HepG2 (cell line): Measurements from ENCODE around the gene AP5Z1. TPM values are rescaled to one million over a fixed set of nuclear protein-coding genes. Genes with fewer than 3 reads are reported as not detected.

Experiments used
- AGO2 ChIP-seq: fragments of 200-400 bp; formaldehyde crosslinking; optimal IDR thresholded peaks from 2 replicates; pipeline ENCODE3; 2017; ENCODE audit warnings: mild to moderate bottlenecking, low read depth, low read length, moderate library complexity
- CENPX ChIP-seq: sonication (generic); formaldehyde crosslinking; IDR thresholded peaks from 2 replicates; pipeline ENCODE4 v1.9.0; 2021; ENCODE audit warnings: mild to moderate bottlenecking, missing genetic modification reagents, moderate library complexity
- GLI4 ChIP-seq: sonication (generic); formaldehyde crosslinking; IDR thresholded peaks from 2 replicates; pipeline ENCODE4 v1.5.1; 2020; ENCODE audit warnings: missing genetic modification reagents, mild to moderate bottlenecking, moderate library complexity, borderline replicate concordance
- HES4 ChIP-seq: sonication (generic); formaldehyde crosslinking; IDR thresholded peaks from 2 replicates; pipeline ENCODE4 v1.9.0; 2021; ENCODE audit warnings: mild to moderate bottlenecking, missing genetic modification reagents, borderline replicate concordance
- MAZ ChIP-seq, 2 experiments: sonication (generic) in 1 of 2; formaldehyde crosslinking in 1 of 2; IDR thresholded peaks; 2 replicates each; pipeline versions ENCODE4 v1.5.0 to v1.6.1; 2012 to 2020; ENCODE audit warnings: low read depth in 2 of 2, mild to moderate bottlenecking in 2 of 2, borderline replicate concordance in 1 of 2, improper control_type of control experiment in 1 of 2, low read length in 1 of 2, missing genetic modification reagents in 1 of 2, moderate library complexity in 1 of 2
- MBNL3 ChIP-seq: fragments of 250-450 bp; sonication (Bioruptor Pico); conservative IDR thresholded peaks from 2 replicates; pipeline ENCODE4 v1.8.0; 2022; ENCODE audit warnings: mild to moderate bottlenecking, inconsistent platforms
- MYNN ChIP-seq: sonication (generic); formaldehyde crosslinking; IDR thresholded peaks from 2 replicates; pipeline ENCODE4 v1.4.0; 2020; ENCODE audit warnings: mild to moderate bottlenecking, low read depth, missing genetic modification reagents
- PAWR ChIP-seq: sonication (generic); formaldehyde crosslinking; IDR thresholded peaks from 2 replicates; pipeline ENCODE4 v1.4.0; 2020; ENCODE audit warnings: missing genetic modification reagents, mild to moderate bottlenecking, borderline replicate concordance
- PAX8 ChIP-seq: sonication (generic); formaldehyde crosslinking; IDR thresholded peaks from 2 replicates; pipeline ENCODE4 v1.8.0; 2022; ENCODE audit warnings: mild to moderate bottlenecking, missing genetic modification reagents, borderline replicate concordance
- PHF21A ChIP-seq: sonication (generic); formaldehyde crosslinking; IDR thresholded peaks from 2 replicates; pipeline ENCODE4 v1.5.0; 2020; ENCODE audit warnings: mild to moderate bottlenecking, missing genetic modification reagents
- PRMT3 ChIP-seq: sonication (generic); formaldehyde crosslinking; IDR thresholded peaks from 2 replicates; pipeline ENCODE4 v1.8.1; 2022; ENCODE audit warnings: low read depth, mild to moderate bottlenecking, moderate library complexity, missing genetic modification reagents, borderline replicate concordance
- REL ChIP-seq: sonication (generic); formaldehyde crosslinking; conservative IDR thresholded peaks from 2 replicates; pipeline ENCODE4 v1.8.0; 2022; ENCODE audit warnings: mild to moderate bottlenecking, missing genetic modification reagents, moderate library complexity
- REPIN1 ChIP-seq: sonication (generic); formaldehyde crosslinking; IDR thresholded peaks from 2 replicates; pipeline ENCODE4 v1.8.0; 2022; ENCODE audit warnings: missing genetic modification reagents, low read depth, mild to moderate bottlenecking, borderline replicate concordance
- SAFB2 ChIP-seq: sonication (generic); formaldehyde crosslinking; IDR thresholded peaks from 2 replicates; pipeline ENCODE4 v1.5.1; 2020; ENCODE audit warnings: missing genetic modification reagents, low read depth, mild to moderate bottlenecking, borderline replicate concordance
- ZFP36 ChIP-seq: fragments of 150-350 bp; IDR thresholded peaks from 2 replicates; pipeline ENCODE4 v1.6.1; 2018; ENCODE audit warnings: borderline replicate concordance, low read length, low read depth; ENCODE audit not compliant: partially characterized antibody
- ZKSCAN1 ChIP-seq: fragments of 150-350 bp; IDR thresholded peaks from 2 replicates; pipeline ENCODE4 v1.6.1; 2014; ENCODE audit warnings: low read length
- ZNF225 ChIP-seq: sonication (generic); formaldehyde crosslinking; IDR thresholded peaks from 2 replicates; pipeline ENCODE4 v1.4.0; 2020; ENCODE audit warnings: mild to moderate bottlenecking, missing genetic modification reagents
- ZNF616 ChIP-seq: sonication (generic); formaldehyde crosslinking; IDR thresholded peaks from 2 replicates; pipeline ENCODE4 v1.5.0; 2020; ENCODE audit warnings: low read depth, mild to moderate bottlenecking, missing genetic modification reagents
- ZNF713 ChIP-seq: sonication (generic); formaldehyde crosslinking; IDR thresholded peaks from 2 replicates; pipeline ENCODE4 v1.4.0; 2020; ENCODE audit warnings: mild to moderate bottlenecking, missing genetic modification reagents
- ZNF749 ChIP-seq: sonication (generic); formaldehyde crosslinking; IDR thresholded peaks from 2 replicates; pipeline ENCODE4 v1.8.0; 2022; ENCODE audit warnings: mild to moderate bottlenecking, missing genetic modification reagents, moderate library complexity, borderline replicate concordance
- ZNF777 ChIP-seq: sonication (generic); formaldehyde crosslinking; IDR thresholded peaks from 2 replicates; pipeline ENCODE4 v1.4.0; 2020; ENCODE audit warnings: missing genetic modification reagents
- polyA plus RNA-seq, 8 experiments: library from polyadenylated mRNA; depleted of rRNA in 3 of 8; stranded (reverse) in 7 of 8; unstranded in 1 of 8; fragments of >200 nt; fragmentation: Illumina TruSeq in 4 of 8; extraction: Trizol in 4 of 8; gene quantifications; 2 replicates each; pipeline versions ENCODE4 v1.2.1 to v1.2.3, GENCODE V29; 2011 to 2016; ENCODE audit warnings: low read depth in 4 of 8, missing spikeins in 1 of 8, mixed read lengths in 1 of 8; ENCODE audit not compliant: insufficient read depth in 1 of 8
- total RNA-seq, 5 experiments: library from RNA; depleted of rRNA; stranded (reverse); fragments of >200 nt; fragmentation: Illumina TruSeq; extraction: Trizol; gene quantifications; 2 replicates each; pipeline ENCODE4 v1.2.3, GENCODE V29; 2016; ENCODE audit warnings: low read depth in 1 of 5
- TF ChIP-seq, protein P1 (sequence below): sonication (generic); formaldehyde crosslinking; IDR thresholded peaks from 2 replicates; pipeline ENCODE4 v1.4.0; 2020; ENCODE audit warnings: missing genetic modification reagents
- TF ChIP-seq, protein P2 (sequence below): sonication (generic); formaldehyde crosslinking; IDR thresholded peaks from 2 replicates; pipeline ENCODE4 v1.8.1; 2023; ENCODE audit warnings: missing genetic modification reagents, inconsistent platforms, borderline replicate concordance

Gene AP5Z1
- total and polyA plus RNA-seq, 2 of the 13 experiments (the other 11 are each of a cell fraction or from before 2014, with no cell fraction given), result 9.3 to 15.1 TPM

DNA sequence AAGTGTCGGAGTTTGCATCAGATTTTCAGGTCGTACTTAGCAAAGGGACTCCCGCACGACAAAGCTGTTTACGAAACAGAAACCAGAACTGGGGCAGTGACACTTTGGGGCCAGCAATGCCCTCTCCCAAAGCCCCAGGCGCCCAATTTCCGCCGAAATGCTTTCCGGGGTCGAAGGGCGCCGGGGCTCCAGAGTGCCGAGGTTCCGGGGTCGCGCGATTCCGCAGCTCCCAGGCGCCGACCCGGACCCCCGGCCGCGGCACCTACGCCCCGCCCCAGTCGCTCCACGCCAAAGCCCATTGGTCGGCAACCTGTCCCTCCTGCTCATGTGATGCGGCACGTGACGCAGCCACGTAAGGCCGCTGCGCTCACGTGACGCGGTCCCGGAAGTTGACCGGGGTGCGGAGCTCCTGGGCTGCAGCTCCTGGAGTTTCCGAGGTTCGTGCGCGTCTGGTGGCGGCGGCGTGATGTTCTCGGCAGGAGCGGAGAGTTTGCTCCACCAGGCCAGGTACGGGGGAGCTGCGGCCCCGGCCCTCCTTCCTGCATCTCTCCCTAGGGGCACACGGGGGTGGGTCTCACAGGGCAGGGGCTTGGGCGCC, at the start of gene AP5Z1 (continued):
- TF ChIP-seq PAWR (CRISPR knock-in tag) (0 out of 2 replicates have a peak, but pooled peaks have one; percentile 12), ZNF225 (CRISPR knock-in tag) (no peak), CENPX (CRISPR knock-in tag) (no peak), MBNL3 (CRISPR knock-in tag) (no peak), MYNN (CRISPR knock-in tag) (no peak), SAFB2 (CRISPR knock-in tag) (no peak), ZNF777 (CRISPR knock-in tag) (no peak), GLI4 (CRISPR knock-in tag) (no peak), AGO2 (peak; percentile 71), PHF21A (CRISPR knock-in tag) (peak; percentile 80), ZFP36 (no peak), REPIN1 (no peak), MAZ (IDR thresholded peaks at IDR 0.05; ENCODE audit: borderline replicate concordance, low read depth, low read length) (no peak), MAZ (CRISPR knock-in tag; IDR thresholded peaks at IDR 0.05; ENCODE audit: low read depth) (0 out of 2 replicates have a peak, but pooled peaks have one; percentile 36), ZKSCAN1 (no peak), ZNF713 (CRISPR knock-in tag) (no peak), ZNF749 (CRISPR knock-in tag) (peak; percentile 41; the same call in 1 of the 2 replicates), PRMT3 (CRISPR knock-in tag) (no peak), REL (CRISPR knock-in tag) (no peak), PAX8 (no peak), ZNF616 (no peak), HES4 (peak; percentile 66; the same call in 1 of the 2 replicates)
- TF ChIP-seq, protein P1, sequence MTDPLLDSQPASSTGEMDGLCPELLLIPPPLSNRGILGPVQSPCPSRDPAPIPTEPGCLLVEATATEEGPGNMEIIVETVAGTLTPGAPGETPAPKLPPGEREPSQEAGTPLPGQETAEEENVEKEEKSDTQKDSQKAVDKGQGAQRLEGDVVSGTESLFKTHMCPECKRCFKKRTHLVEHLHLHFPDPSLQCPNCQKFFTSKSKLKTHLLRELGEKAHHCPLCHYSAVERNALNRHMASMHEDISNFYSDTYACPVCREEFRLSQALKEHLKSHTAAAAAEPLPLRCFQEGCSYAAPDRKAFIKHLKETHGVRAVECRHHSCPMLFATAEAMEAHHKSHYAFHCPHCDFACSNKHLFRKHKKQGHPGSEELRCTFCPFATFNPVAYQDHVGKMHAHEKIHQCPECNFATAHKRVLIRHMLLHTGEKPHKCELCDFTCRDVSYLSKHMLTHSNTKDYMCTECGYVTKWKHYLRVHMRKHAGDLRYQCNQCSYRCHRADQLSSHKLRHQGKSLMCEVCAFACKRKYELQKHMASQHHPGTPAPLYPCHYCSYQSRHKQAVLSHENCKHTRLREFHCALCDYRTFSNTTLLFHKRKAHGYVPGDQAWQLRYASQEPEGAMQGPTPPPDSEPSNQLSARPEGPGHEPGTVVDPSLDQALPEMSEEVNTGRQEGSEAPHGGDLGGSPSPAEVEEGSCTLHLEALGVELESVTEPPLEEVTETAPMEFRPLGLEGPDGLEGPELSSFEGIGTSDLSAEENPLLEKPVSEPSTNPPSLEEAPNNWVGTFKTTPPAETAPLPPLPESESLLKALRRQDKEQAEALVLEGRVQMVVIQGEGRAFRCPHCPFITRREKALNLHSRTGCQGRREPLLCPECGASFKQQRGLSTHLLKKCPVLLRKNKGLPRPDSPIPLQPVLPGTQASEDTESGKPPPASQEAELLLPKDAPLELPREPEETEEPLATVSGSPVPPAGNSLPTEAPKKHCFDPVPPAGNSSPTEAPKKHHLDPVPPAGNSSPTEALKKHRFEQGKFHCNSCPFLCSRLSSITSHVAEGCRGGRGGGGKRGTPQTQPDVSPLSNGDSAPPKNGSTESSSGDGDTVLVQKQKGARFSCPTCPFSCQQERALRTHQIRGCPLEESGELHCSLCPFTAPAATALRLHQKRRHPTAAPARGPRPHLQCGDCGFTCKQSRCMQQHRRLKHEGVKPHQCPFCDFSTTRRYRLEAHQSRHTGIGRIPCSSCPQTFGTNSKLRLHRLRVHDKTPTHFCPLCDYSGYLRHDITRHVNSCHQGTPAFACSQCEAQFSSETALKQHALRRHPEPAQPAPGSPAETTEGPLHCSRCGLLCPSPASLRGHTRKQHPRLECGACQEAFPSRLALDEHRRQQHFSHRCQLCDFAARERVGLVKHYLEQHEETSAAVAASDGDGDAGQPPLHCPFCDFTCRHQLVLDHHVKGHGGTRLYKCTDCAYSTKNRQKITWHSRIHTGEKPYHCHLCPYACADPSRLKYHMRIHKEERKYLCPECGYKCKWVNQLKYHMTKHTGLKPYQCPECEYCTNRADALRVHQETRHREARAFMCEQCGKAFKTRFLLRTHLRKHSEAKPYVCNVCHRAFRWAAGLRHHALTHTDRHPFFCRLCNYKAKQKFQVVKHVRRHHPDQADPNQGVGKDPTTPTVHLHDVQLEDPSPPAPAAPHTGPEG, result no peak
- TF ChIP-seq, protein P2, sequence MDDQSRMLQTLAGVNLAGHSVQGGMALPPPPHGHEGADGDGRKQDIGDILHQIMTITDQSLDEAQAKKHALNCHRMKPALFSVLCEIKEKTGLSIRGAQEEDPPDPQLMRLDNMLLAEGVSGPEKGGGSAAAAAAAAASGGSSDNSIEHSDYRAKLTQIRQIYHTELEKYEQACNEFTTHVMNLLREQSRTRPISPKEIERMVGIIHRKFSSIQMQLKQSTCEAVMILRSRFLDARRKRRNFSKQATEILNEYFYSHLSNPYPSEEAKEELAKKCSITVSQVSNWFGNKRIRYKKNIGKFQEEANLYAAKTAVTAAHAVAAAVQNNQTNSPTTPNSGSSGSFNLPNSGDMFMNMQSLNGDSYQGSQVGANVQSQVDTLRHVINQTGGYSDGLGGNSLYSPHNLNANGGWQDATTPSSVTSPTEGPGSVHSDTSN (CRISPR knock-in tag), result peak; percentile 79; the same call in 1 of the 2 replicates
